ENCODE results near the gene ANKRD18B.
"Not testable (repeated sequence)": the region's sequence is repeated elsewhere in the genome, so short reads cannot be mapped to it uniquely, and the experiment has no call there.

ANKRD18B gene

DNA sequence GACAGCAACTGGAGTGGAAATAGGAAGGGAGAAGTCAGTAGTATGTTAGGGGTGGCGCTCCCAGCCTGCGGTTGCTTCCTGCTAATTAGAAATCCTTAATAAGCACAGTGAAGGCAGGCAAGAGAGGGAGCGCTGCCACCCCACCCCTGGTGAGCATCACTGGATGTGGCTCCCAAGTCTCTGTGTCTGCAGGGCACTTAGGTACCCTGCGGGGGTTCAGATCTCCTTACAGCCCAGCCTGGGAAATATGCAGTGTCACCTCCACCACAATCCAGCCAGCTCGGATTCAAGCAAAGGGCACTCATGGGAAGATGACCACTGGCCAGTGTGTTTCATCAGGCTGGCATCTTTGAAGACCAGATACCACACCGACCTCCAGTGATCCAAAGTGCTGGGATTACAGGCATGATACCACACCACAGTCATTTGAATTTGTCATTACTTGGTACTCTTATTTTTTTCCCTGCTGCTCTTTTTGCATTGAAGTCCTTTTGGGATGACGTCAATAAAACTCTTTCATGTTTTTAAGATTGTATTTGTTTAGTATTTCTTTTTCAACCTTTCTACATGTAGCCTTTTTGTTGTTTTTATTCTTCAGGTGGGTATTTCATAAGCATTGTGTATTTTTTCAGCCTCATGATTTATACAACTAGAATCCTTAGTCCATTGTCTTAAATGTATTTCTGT is 90.1 kb downstream of the ANKRD18B start:
- DNase-seq: no peak

DNA sequence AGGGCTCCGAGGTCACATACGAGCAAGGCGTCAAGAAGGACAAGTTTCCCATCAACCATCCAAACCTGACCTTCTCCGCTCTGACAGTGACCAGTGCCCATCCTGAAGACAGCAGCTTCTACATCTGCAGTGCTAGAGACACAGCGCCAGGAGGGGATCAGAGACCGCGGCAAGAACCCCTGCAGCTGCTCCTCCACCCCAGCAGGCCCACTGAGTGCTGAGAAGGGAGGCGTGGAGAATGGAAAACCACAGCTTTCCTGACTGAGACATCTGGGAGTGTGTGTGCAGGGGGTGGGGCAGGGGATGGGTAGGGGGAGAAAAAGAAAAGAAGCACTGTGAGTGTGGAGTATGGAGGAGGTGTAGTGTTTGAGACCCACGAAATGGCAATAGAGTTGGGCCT is 94.3 kb downstream of the ANKRD18B start:
- not testable (repeated sequence) for DNase-seq

DNA sequence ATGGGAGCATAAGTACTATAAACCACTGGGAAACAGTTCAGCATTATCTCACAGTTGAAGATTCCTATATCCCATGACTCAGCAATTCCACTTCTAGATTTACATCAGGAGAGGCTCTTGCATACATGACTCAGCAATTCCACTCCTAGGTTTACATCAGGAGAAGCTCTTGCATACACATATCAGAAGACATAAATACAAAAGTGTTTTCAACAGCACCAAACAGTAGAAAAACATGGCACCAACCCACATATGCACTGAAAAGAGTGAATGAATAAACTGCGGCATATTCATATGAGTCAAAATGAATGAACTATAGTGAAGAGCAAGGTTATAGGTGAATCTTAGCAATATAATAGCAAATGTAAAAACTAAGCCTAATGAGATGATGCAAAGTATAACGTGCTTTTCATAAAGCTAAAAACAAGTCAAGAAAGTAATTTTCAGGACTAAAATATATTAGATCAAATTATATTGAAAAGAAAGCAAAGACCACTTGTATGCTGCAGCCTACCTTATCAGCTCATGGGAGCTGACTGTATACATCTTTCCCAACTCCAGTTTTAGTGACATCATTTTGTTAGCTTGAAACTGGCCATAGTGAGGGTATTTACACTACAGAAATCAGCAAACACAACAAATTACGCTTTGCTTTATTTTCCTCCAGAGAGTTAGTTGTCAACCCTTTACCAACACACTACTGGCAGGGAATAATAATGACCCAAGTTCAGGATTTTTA is 95.8 kb downstream of the ANKRD18B start:
- DNase-seq: no peak

GRCh38 chr9:33620738-33621439 is 96.8 kb downstream of the ANKRD18B start:
- DNase-seq: no peak

Measured in NCI-H2227 treated with DMSO at 0.1 percent for 48 hours (cell line).